GM23338 (cell line): ENCODE results near the gene RFWD3. TPM values are rescaled to one million over a fixed set of nuclear protein-coding genes. Genes with fewer than 3 reads are reported as not detected.
A peak's percentile ranks its signal among the peaks of the same experiment; 100 is the strongest.

ENCODE experiments used
- ATAC-seq: fragments of 200-7000 bp; cut with Tn5 transposase; 3 replicates; pipeline ENCODE4 v1.9.1; 2020
- DNase-seq: peaks from one replicate; pipeline ENCODE4 v3.0.0-alpha.2; 2015; ENCODE audit warnings: low spot score
- H2AFZ ChIP-seq: fragments of 200-600 bp; sonication (generic); 2 replicates; pipeline ENCODE4 v1.8.0; 2016; ENCODE audit warnings: antibody characterized with exemption, mild to moderate bottlenecking, moderate library complexity
- H3F3A ChIP-seq: fragments of 200-600 bp; sonication (generic); replicated peaks from 2 replicates; pipeline ENCODE4 v1.8.0; 2017; ENCODE audit warnings: antibody characterized with exemption, mixed run types, low read depth
- H3K27ac ChIP-seq: fragments of 200-600 bp; sonication (generic); 2 replicates; pipeline ENCODE4 v1.6.1; 2016; ENCODE audit warnings: low read depth
- H3K27me3 ChIP-seq: fragments of 200-600 bp; sonication (generic); 2 replicates; pipeline ENCODE4 v1.8.0; 2016; ENCODE audit warnings: mild to moderate bottlenecking, mixed run types, moderate library complexity; ENCODE audit not compliant: insufficient read depth
- H3K36me3 ChIP-seq: fragments of 200-600 bp; sonication (generic); 2 replicates; pipeline ENCODE4 v1.8.0; 2016; ENCODE audit warnings: mild to moderate bottlenecking; ENCODE audit not compliant: insufficient read depth
- H3K4me1 ChIP-seq: fragments of 200-600 bp; sonication (generic); 2 replicates; pipeline ENCODE4 v1.8.0; 2016; ENCODE audit warnings: mild to moderate bottlenecking, moderate library complexity; ENCODE audit not compliant: insufficient read depth
- H3K4me2 ChIP-seq: fragments of 200-600 bp; sonication (generic); 2 replicates; pipeline ENCODE4 v1.7.1; 2017; ENCODE audit warnings: mixed run types
- H3K4me3 ChIP-seq: fragments of 200-600 bp; sonication (generic); 2 replicates; pipeline ENCODE4 v1.6.1; 2016; ENCODE audit warnings: mixed run types
- H3K79me2 ChIP-seq: fragments of 200-600 bp; sonication (generic); replicated peaks from 2 replicates; pipeline ENCODE4 v1.8.0; 2017; ENCODE audit warnings: mild to moderate bottlenecking; ENCODE audit not compliant: insufficient read depth
- H3K9me2 ChIP-seq: fragments of 200-600 bp; sonication (generic); 2 replicates; pipeline ENCODE4 v1.8.0; 2017; ENCODE audit not compliant: insufficient read depth
- H4K20me1 ChIP-seq: fragments of 200-600 bp; sonication (generic); replicated peaks from 2 replicates; pipeline ENCODE4 v1.8.0; 2017; ENCODE audit warnings: mild to moderate bottlenecking; ENCODE audit not compliant: insufficient read depth
- H3K27ac Mint-ChIP-seq: 2 replicates; pipeline ENCODE4 v1.8.0; 2020; ENCODE audit warnings: inconsistent platforms, mild to moderate bottlenecking, moderate library complexity, mixed read lengths
- H3K27me3 Mint-ChIP-seq: 3 replicates; pipeline ENCODE4 v1.8.0; 2022; ENCODE audit warnings: low read depth, mild to moderate bottlenecking, moderate library complexity, mixed read lengths, inconsistent platforms; ENCODE audit not compliant: insufficient read depth, poor library complexity
- H3K36me3 Mint-ChIP-seq: 3 replicates; pipeline ENCODE4 v1.8.0; 2021; ENCODE audit warnings: low read depth, mild to moderate bottlenecking, inconsistent platforms, moderate library complexity, mixed read lengths
- H3K4me1 Mint-ChIP-seq: 3 replicates; pipeline ENCODE4 v1.8.0; 2020; ENCODE audit warnings: mild to moderate bottlenecking, inconsistent platforms, mixed read lengths
- H3K4me3 Mint-ChIP-seq: 3 replicates; pipeline ENCODE4 v1.8.0; 2021; ENCODE audit warnings: moderate library complexity, mild to moderate bottlenecking, inconsistent platforms, mixed read lengths
- H3K9me3 Mint-ChIP-seq: 3 replicates; pipeline ENCODE4 v1.8.0; 2020; ENCODE audit warnings: moderate library complexity, mild to moderate bottlenecking, inconsistent platforms, mixed read lengths
- CREB1 ChIP-seq: fragments of 250-450 bp; sonication (Bioruptor Pico); IDR thresholded peaks from 2 replicates; pipeline ENCODE4 v1.5.0; 2020; ENCODE audit warnings: low read depth, mild to moderate bottlenecking, moderate library complexity
- EZH2 ChIP-seq: fragments of 200-600 bp; sonication (generic); IDR thresholded peaks from one replicate; pipeline ENCODE4 v1.8.0; 2017; ENCODE audit warnings: antibody characterized with exemption, mild to moderate bottlenecking, low read depth; ENCODE audit not compliant: unreplicated experiment
- EZH2phosphoT487 ChIP-seq: fragments of 200-600 bp; sonication (generic); IDR thresholded peaks from one replicate; pipeline ENCODE4 v1.8.1; 2018; ENCODE audit warnings: antibody characterized with exemption; ENCODE audit not compliant: unreplicated experiment
- JUNB ChIP-seq: IDR thresholded peaks from one replicate; pipeline ENCODE4 v1.6.1; 2016; ENCODE audit warnings: antibody characterized with exemption; ENCODE audit not compliant: unreplicated experiment
- NANOG ChIP-seq: IDR thresholded peaks from 2 replicates; pipeline ENCODE4 v1.6.1; 2016; ENCODE audit warnings: antibody characterized with exemption, borderline replicate concordance
- POLR2AphosphoS5 ChIP-seq: IDR thresholded peaks from 2 replicates; pipeline ENCODE4 v1.6.1; 2016; ENCODE audit warnings: antibody characterized with exemption, low read depth
- STAT1 ChIP-seq: IDR thresholded peaks from one replicate; pipeline ENCODE4 v1.6.1; 2016; ENCODE audit warnings: antibody characterized with exemption; ENCODE audit not compliant: unreplicated experiment
- ZNF114 ChIP-seq: fragments of 250-450 bp; sonication (Bioruptor Pico); IDR thresholded peaks from 2 replicates; pipeline ENCODE4 v1.5.0; 2020; ENCODE audit warnings: mild to moderate bottlenecking, moderate library complexity
- ZNF331 ChIP-seq: fragments of 250-450 bp; sonication (Bioruptor Pico); IDR thresholded peaks from 2 replicates; pipeline ENCODE4 v1.5.0; 2020; ENCODE audit warnings: low read depth, mild to moderate bottlenecking, moderate library complexity
- polyA plus RNA-seq: library from polyadenylated mRNA; unstranded; fragments of >200 nt; fragmentation: Nextera tagmentation; extraction: Ambion mirVana; gene quantifications from 2 replicates; pipeline ENCODE4 v1.2.1, GENCODE V29; 2016
- total RNA-seq: library from RNA; depleted of rRNA; stranded (reverse); fragments of >200 nt; shearing (Covaris generic); gene quantifications from 2 replicates; pipeline ENCODE4 v1.2.3, GENCODE V29; 2014
- TF ChIP-seq, protein P1 (sequence below): IDR thresholded peaks from one replicate; pipeline ENCODE4 v1.6.1; 2018; ENCODE audit warnings: antibody characterized with exemption; ENCODE audit not compliant: unreplicated experiment
- TF ChIP-seq, protein P2 (sequence below), 2 experiments: fragments of 200-600 bp in 1 of 2; sonication (generic) in 1 of 2; conservative IDR thresholded peaks; 2 replicates each; pipeline versions ENCODE4 v1.5.1 to v1.6.1; 2016 to 2017; ENCODE audit warnings: antibody characterized with exemption in 2 of 2, low read depth in 2 of 2, mild to moderate bottlenecking in 2 of 2, moderate library complexity in 1 of 2
- TF ChIP-seq, protein P3 (sequence below): fragments of 250-450 bp; sonication (Bioruptor Pico); IDR thresholded peaks from 2 replicates; pipeline ENCODE4 v1.5.0; 2020; ENCODE audit warnings: mild to moderate bottlenecking, moderate library complexity
- TF ChIP-seq, protein P4 (sequence below): IDR thresholded peaks from 2 replicates; pipeline ENCODE4 v1.6.1; 2016; ENCODE audit warnings: antibody characterized with exemption

Gene RFWD3
- total and polyA plus RNA-seq, 2 experiments from 2014 or later = 27.6 to 113 TPM

DNA sequence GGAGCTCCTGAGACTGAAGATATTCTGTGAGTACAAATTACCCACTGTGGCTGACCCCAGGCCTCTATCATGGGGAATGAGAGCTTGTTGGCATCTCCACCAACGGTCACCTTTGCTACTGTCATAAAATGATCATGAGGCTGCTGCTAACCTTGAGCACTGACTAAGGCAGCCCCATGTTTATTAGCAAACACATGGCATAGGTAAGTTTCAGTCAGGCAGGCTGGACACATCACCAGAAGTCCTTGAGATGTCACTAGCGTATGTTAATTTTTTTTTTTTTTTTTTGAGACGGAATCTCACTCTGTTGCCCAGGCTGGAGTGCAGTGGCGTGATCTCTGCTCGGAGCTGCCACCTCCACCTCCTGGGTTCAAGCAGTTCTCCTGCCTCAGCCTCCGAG is 58.3 kb downstream of the RFWD3 start:
- no peaks in the 10 kb centered on the region for H3K36me3 ChIP-seq
- H3K4me2 ChIP-seq = peak overlapping the region; percentile 45
- Mint-ChIP-seq H3K4me1 (peaks cover 26% of the 10 kb centered on the region), H3K4me3 (peak overlapping the region; percentile 89; the same call in 1 of the 3 replicates), H3K9me3 (no peaks in the 10 kb centered on the region), H3K27me3 (peaks cover 3% of the 10 kb centered on the region), H3K36me3 (no peaks in the 10 kb centered on the region; the same call in 1 of the 3 replicates), H3K27ac (peak overlapping the region; percentile 96; the same call in 1 of the 2 replicates)
- ATAC-seq (no peak), DNase-seq (no peak)
- peaks cover 33% of the 10 kb centered on the region for H3K4me1 ChIP-seq
- H3K79me2 ChIP-seq = peaks cover 33% of the 10 kb centered on the region
- no peaks in the 10 kb centered on the region for H3K9me2 ChIP-seq
- peak overlapping the region; percentile 91; the same call in 1 of the 2 replicates for H3K4me3 ChIP-seq
- H3F3A ChIP-seq = no peaks in the 10 kb centered on the region
- H3K27me3 ChIP-seq = no peaks in the 10 kb centered on the region
- peaks cover 24% of the 10 kb centered on the region for H4K20me1 ChIP-seq
- peak overlapping the region; percentile 80; the same call in 1 of the 2 replicates for H2AFZ ChIP-seq
- H3K27ac ChIP-seq = peak overlapping the region; percentile 87
- no peak for TF ChIP-seq EZH2phosphoT487
- TF ChIP-seq, protein P1, sequence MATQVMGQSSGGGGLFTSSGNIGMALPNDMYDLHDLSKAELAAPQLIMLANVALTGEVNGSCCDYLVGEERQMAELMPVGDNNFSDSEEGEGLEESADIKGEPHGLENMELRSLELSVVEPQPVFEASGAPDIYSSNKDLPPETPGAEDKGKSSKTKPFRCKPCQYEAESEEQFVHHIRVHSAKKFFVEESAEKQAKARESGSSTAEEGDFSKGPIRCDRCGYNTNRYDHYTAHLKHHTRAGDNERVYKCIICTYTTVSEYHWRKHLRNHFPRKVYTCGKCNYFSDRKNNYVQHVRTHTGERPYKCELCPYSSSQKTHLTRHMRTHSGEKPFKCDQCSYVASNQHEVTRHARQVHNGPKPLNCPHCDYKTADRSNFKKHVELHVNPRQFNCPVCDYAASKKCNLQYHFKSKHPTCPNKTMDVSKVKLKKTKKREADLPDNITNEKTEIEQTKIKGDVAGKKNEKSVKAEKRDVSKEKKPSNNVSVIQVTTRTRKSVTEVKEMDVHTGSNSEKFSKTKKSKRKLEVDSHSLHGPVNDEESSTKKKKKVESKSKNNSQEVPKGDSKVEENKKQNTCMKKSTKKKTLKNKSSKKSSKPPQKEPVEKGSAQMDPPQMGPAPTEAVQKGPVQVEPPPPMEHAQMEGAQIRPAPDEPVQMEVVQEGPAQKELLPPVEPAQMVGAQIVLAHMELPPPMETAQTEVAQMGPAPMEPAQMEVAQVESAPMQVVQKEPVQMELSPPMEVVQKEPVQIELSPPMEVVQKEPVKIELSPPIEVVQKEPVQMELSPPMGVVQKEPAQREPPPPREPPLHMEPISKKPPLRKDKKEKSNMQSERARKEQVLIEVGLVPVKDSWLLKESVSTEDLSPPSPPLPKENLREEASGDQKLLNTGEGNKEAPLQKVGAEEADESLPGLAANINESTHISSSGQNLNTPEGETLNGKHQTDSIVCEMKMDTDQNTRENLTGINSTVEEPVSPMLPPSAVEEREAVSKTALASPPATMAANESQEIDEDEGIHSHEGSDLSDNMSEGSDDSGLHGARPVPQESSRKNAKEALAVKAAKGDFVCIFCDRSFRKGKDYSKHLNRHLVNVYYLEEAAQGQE = no peak
- TF ChIP-seq STAT1 = no peak
- TF ChIP-seq, protein P2, sequence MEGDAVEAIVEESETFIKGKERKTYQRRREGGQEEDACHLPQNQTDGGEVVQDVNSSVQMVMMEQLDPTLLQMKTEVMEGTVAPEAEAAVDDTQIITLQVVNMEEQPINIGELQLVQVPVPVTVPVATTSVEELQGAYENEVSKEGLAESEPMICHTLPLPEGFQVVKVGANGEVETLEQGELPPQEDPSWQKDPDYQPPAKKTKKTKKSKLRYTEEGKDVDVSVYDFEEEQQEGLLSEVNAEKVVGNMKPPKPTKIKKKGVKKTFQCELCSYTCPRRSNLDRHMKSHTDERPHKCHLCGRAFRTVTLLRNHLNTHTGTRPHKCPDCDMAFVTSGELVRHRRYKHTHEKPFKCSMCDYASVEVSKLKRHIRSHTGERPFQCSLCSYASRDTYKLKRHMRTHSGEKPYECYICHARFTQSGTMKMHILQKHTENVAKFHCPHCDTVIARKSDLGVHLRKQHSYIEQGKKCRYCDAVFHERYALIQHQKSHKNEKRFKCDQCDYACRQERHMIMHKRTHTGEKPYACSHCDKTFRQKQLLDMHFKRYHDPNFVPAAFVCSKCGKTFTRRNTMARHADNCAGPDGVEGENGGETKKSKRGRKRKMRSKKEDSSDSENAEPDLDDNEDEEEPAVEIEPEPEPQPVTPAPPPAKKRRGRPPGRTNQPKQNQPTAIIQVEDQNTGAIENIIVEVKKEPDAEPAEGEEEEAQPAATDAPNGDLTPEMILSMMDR (conservative IDR thresholded peaks at IDR 0.05; ENCODE audit: low read depth in 2 of 2) = no peak
- TF ChIP-seq ZNF331 (CRISPR knock-in tag) = no peak
- no peak for TF ChIP-seq EZH2
- TF ChIP-seq ZNF114 = no peak
- no peak for TF ChIP-seq CREB1 (CRISPR knock-in tag)
- no peak for TF ChIP-seq NANOG
- TF ChIP-seq POLR2AphosphoS5 = no peak
- TF ChIP-seq, protein P3, sequence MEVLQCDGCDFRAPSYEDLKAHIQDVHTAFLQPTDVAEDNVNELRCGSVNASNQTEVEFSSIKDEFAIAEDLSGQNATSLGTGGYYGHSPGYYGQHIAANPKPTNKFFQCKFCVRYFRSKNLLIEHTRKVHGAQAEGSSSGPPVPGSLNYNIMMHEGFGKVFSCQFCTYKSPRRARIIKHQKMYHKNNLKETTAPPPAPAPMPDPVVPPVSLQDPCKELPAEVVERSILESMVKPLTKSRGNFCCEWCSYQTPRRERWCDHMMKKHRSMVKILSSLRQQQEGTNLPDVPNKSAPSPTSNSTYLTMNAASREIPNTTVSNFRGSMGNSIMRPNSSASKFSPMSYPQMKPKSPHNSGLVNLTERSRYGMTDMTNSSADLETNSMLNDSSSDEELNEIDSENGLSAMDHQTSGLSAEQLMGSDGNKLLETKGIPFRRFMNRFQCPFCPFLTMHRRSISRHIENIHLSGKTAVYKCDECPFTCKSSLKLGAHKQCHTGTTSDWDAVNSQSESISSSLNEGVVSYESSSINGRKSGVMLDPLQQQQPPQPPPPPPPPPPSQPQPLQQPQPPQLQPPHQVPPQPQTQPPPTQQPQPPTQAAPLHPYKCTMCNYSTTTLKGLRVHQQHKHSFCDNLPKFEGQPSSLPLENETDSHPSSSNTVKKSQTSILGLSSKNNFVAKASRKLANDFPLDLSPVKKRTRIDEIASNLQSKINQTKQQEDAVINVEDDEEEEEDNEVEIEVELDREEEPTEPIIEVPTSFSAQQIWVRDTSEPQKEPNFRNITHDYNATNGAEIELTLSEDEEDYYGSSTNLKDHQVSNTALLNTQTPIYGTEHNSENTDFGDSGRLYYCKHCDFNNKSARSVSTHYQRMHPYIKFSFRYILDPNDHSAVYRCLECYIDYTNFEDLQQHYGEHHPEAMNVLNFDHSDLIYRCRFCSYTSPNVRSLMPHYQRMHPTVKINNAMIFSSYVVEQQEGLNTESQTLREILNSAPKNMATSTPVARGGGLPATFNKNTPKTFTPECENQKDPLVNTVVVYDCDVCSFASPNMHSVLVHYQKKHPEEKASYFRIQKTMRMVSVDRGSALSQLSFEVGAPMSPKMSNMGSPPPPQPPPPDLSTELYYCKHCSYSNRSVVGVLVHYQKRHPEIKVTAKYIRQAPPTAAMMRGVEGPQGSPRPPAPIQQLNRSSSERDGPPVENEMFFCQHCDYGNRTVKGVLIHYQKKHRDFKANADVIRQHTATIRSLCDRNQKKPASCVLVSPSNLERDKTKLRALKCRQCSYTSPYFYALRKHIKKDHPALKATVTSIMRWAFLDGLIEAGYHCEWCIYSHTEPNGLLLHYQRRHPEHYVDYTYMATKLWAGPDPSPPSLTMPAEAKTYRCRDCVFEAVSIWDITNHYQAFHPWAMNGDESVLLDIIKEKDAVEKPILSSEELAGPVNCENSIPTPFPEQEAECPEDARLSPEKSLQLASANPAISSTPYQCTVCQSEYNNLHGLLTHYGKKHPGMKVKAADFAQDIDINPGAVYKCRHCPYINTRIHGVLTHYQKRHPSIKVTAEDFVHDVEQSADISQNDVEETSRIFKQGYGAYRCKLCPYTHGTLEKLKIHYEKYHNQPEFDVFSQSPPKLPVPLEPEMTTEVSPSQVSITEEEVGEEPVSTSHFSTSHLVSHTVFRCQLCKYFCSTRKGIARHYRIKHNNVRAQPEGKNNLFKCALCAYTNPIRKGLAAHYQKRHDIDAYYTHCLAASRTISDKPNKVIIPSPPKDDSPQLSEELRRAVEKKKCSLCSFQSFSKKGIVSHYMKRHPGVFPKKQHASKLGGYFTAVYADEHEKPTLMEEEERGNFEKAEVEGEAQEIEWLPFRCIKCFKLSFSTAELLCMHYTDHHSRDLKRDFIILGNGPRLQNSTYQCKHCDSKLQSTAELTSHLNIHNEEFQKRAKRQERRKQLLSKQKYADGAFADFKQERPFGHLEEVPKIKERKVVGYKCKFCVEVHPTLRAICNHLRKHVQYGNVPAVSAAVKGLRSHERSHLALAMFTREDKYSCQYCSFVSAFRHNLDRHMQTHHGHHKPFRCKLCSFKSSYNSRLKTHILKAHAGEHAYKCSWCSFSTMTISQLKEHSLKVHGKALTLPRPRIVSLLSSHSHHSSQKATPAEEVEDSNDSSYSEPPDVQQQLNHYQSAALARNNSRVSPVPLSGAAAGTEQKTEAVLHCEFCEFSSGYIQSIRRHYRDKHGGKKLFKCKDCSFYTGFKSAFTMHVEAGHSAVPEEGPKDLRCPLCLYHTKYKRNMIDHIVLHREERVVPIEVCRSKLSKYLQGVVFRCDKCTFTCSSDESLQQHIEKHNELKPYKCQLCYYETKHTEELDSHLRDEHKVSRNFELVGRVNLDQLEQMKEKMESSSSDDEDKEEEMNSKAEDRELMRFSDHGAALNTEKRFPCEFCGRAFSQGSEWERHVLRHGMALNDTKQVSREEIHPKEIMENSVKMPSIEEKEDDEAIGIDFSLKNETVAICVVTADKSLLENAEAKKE (CRISPR knock-in tag) = no peak
- TF ChIP-seq, protein P4, sequence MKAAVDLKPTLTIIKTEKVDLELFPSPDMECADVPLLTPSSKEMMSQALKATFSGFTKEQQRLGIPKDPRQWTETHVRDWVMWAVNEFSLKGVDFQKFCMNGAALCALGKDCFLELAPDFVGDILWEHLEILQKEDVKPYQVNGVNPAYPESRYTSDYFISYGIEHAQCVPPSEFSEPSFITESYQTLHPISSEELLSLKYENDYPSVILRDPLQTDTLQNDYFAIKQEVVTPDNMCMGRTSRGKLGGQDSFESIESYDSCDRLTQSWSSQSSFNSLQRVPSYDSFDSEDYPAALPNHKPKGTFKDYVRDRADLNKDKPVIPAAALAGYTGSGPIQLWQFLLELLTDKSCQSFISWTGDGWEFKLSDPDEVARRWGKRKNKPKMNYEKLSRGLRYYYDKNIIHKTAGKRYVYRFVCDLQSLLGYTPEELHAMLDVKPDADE = no peak
- TF ChIP-seq JUNB = no peak
